HEK293T (cell line): Measurements from ENCODE around the gene IGDCC3.

ENCODE experiments used
- FOXM1 ChIP-seq: fragments of 450-650 bp; IDR thresholded peaks from 2 replicates; pipeline ENCODE4 v1.6.1; 2017; ENCODE audit warnings: mild to moderate bottlenecking, borderline replicate concordance
- HDGF ChIP-seq: fragments of 450-650 bp; IDR thresholded peaks from 2 replicates; pipeline ENCODE4 v1.6.1; 2017; ENCODE audit warnings: antibody characterized with exemption, borderline replicate concordance
- NFRKB ChIP-seq: fragments of 450-650 bp; IDR thresholded peaks from 2 replicates; pipeline ENCODE4 v1.6.1; 2016; ENCODE audit warnings: mild to moderate bottlenecking, moderate library complexity
- SP1 ChIP-seq: fragments of 450-650 bp; IDR thresholded peaks from 2 replicates; pipeline ENCODE4 v1.6.1; 2017
- SUZ12 ChIP-seq: fragments of 450-650 bp; IDR thresholded peaks from 2 replicates; pipeline ENCODE4 v1.6.1; 2016; ENCODE audit warnings: mild to moderate bottlenecking

DNA sequence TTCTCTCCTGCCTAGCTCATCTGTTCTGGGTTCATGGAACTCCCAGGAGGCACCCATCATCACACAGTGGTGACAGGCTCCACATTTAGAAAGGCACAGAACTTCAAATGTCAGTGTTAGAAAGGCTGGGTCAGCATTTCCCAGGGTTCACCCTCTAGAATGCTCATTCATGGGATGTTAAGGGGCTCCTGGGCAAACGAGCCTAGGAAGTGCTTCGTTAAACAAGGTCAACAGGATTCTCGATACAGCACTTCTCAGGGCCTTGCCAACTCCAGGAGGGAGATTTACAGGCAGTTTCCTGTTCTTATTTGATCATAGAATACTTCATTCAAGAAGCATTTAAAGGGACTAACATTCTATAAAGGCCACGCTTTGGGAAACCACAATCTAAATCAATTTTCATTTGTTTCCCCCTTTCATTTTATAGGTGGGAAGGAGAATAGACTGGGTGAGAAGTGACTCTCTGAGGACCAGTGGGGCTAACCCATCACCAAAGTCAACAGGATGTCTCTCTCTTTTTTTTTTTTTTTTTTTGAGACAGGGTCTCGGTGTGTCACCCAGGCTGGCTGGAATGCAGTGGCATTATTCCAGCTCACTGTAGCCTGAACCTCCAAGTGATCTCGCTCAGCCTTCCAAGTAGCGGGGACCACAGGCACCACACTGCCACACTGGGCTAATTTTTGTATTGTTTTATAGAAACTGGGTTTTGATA is 30.7 kb upstream of the IGDCC3 start:
- no peak for TF ChIP-seq SP1
- no peak for TF ChIP-seq HDGF
- TF ChIP-seq FOXM1 = no peak
- TF ChIP-seq SUZ12 = no peak
- no peak for TF ChIP-seq NFRKB
